C1 segment of cervical spinal cord (tissue), 14 donors: ENCODE measurements around the gene DDT.
"Not testable (repeated sequence)": the region's sequence is repeated elsewhere in the genome, so short reads cannot be mapped to it uniquely, and the experiment has no call there.

Experiments used
- DNase-seq, 14 donors: peaks; one replicate each; lab custom pipeline; 2025; lab: John Stamatoyannopoulos, UW

The DDT gene

GRCh38 chr22:23989583-23990244 is 15.5 kb upstream of the DDT start:
- peak in 1 of 14 donors; percentile 31 for DNase-seq

GRCh38 chr22:23986538-23987178 is 12.4 kb upstream of the DDT start:
- DNase-seq = not testable (repeated sequence)

GRCh38 chr22:23986089-23986488 is 11.8 kb upstream of the DDT start:
- not testable (repeated sequence) for DNase-seq

GRCh38 chr22:23984430-23984829 is 10.2 kb upstream of the DDT start:
- DNase-seq = peak in 3 of 14 donors; percentile 8 to 29 (median 18)

- DNase-seq = not testable (repeated sequence)
Measured at GRCh38 chr22:23980567-23980966, 6.3 kb upstream of the DDT start.

GRCh38 chr22:23979557-23980240 is 5.5 kb upstream of the DDT start, which contains the start of gene GSTT2:
Gene GSTT2 (plus strand): TSS chr22:23980134.
- not testable (repeated sequence) for DNase-seq

- DNase-seq = not testable (repeated sequence)
Measured at GRCh38 chr22:23977304-23977703, 3.1 kb upstream of the DDT start.

GRCh38 chr22:23974836-23975352 is 653 bp upstream of the DDT start:
- not testable (repeated sequence) for DNase-seq

GRCh38 chr22:23971927-23972326 is 2.3 kb downstream of the DDT start:
- not testable (repeated sequence) for DNase-seq

GRCh38 chr22:23970816-23971486 is 3.3 kb downstream of the DDT start:
- DNase-seq = no peak

GRCh38 chr22:23970201-23970641 is 4.0 kb downstream of the DDT start:
- no peak for DNase-seq

- no peak for DNase-seq
Measured at GRCh38 chr22:23969071-23969470, 5.2 kb downstream of the DDT start.

GRCh38 chr22:23966568-23966967 is 7.7 kb downstream of the DDT start, which contains the start of gene DDTL:
Gene DDTL (plus strand): TSS chr22:23966888. CDS start chr22:23966915, 27 bp downstream.
- not testable (repeated sequence) for DNase-seq

- DNase-seq = not testable (repeated sequence)
Measured at GRCh38 chr22:23966094-23966493, 8.1 kb downstream of the DDT start.

GRCh38 chr22:23961084-23961771 is 13.0 kb downstream of the DDT start, which contains the start of gene GSTT2B:
Gene GSTT2B (minus strand): TSS chr22:23961195. CDS start chr22:23961131, 64 bp downstream.
- DNase-seq = not testable (repeated sequence)

- peak in 13 of 14 donors; percentile 14 to 75 (median 62) for DNase-seq
Measured at GRCh38 chr22:23956301-23956900, 17.8 kb downstream of the DDT start.

GRCh38 chr22:23955886-23956285 is 18.4 kb downstream of the DDT start:
- DNase-seq = not testable (repeated sequence)

GRCh38 chr22:23954991-23955305 is 19.3 kb downstream of the DDT start:
- DNase-seq = not testable (repeated sequence)

- DNase-seq = not testable (repeated sequence)
Measured at GRCh38 chr22:23954193-23954990, 19.8 kb downstream of the DDT start.

- DNase-seq = not testable (repeated sequence)
Measured at GRCh38 chr22:23953485-23953884, 20.8 kb downstream of the DDT start.
